HEK293 (cell line): ENCODE data around the gene TNS1.

Experiments used
- CTCF ChIA-PET: fragments of 350-600 bp; formaldehyde crosslinking; extraction: SDS; loops from one replicate; lab custom pipeline; 2021; ENCODE audit warnings: antibody characterized with exemption; lab: Yijun Ruan, JAX
- POLR2A ChIA-PET: fragments of 300-600 bp; formaldehyde crosslinking; extraction: SDS; loops from one replicate; lab custom pipeline; 2020; ENCODE audit warnings: antibody characterized with exemption, inconsistent platforms; lab: Yijun Ruan, JAX
- H3K27ac ChIP-seq: fragments of 200-500 bp; sonication (Bioruptor generic); 2 replicates; pipeline ENCODE4 v1.5.1; 2014; ENCODE audit warnings: low read depth, low read length, control low read depth, inconsistent platforms; ENCODE audit errors: extremely low read depth
- H3K36me3 ChIP-seq, 2 experiments: fragments of 200-500 bp in 1 of 2; sonication (Bioruptor generic) in 1 of 2; 1 replicate in 1 of 2; 2 replicates in 1 of 2; pipeline ENCODE4 v1.5.1; 2014 to 2017; ENCODE audit warnings: inconsistent platforms in 2 of 2, low read length in 2 of 2; ENCODE audit not compliant: control insufficient read depth in 2 of 2, insufficient read depth in 1 of 2
- H3K4me1 ChIP-seq: fragments of 200-500 bp; sonication (Bioruptor generic); 2 replicates; pipeline ENCODE4 v1.5.1; 2014; ENCODE audit warnings: mild to moderate bottlenecking, low read length, inconsistent platforms; ENCODE audit not compliant: control insufficient read depth, insufficient read depth
- H3K4me3 ChIP-seq: 2 replicates; pipeline ENCODE4 v1.5.1; 2011; ENCODE audit warnings: low read depth, mild to moderate bottlenecking, control low read depth, low read length, moderate library complexity
- H3K9me3 ChIP-seq: fragments of 200-500 bp; sonication (Bioruptor generic); 2 replicates; pipeline ENCODE4 v1.5.1; 2014; ENCODE audit warnings: low read depth, low read length, inconsistent platforms; ENCODE audit not compliant: control insufficient read depth, insufficient read depth
- EGR2 ChIP-seq: fragments of 450-650 bp; formaldehyde crosslinking; IDR thresholded peaks from 2 replicates; pipeline ENCODE4 v1.5.1; 2016; ENCODE audit warnings: low read depth, missing biosample characterization, missing genetic modification characterization
- OSR2 ChIP-seq: fragments of 450-650 bp; formaldehyde crosslinking; IDR thresholded peaks from 2 replicates; pipeline ENCODE4 v1.5.1; 2016; ENCODE audit warnings: missing biosample characterization, missing genetic modification characterization
- REPIN1 ChIP-seq: fragments of 450-650 bp; formaldehyde crosslinking; IDR thresholded peaks from 2 replicates; pipeline ENCODE4 v1.5.1; 2017; ENCODE audit warnings: missing biosample characterization, missing genetic modification characterization, low read depth
- SCRT2 ChIP-seq: fragments of 450-650 bp; formaldehyde crosslinking; IDR thresholded peaks from 2 replicates; pipeline ENCODE4 v1.5.1; 2016; ENCODE audit warnings: missing biosample characterization, missing genetic modification characterization
- ZBTB11 ChIP-seq: fragments of 450-650 bp; formaldehyde crosslinking; conservative IDR thresholded peaks from 2 replicates; pipeline ENCODE4 v1.5.1; 2016; ENCODE audit warnings: low read depth, missing biosample characterization, missing genetic modification characterization
- ZBTB7A ChIP-seq: fragments of 450-650 bp; formaldehyde crosslinking; IDR thresholded peaks from 2 replicates; pipeline ENCODE4 v1.5.1; 2016; ENCODE audit warnings: low read depth, missing biosample characterization, missing genetic modification characterization
- ZFHX2 ChIP-seq: fragments of 450-650 bp; formaldehyde crosslinking; conservative IDR thresholded peaks from 2 replicates; pipeline ENCODE4 v1.5.1; 2016; ENCODE audit warnings: missing biosample characterization, missing genetic modification characterization
- ZFP3 ChIP-seq: fragments of 450-650 bp; formaldehyde crosslinking; IDR thresholded peaks from 2 replicates; pipeline ENCODE4 v1.5.1; 2016; ENCODE audit warnings: low read depth, missing biosample characterization, missing genetic modification characterization
- ZNF10 ChIP-seq: fragments of 450-650 bp; formaldehyde crosslinking; IDR thresholded peaks from 2 replicates; pipeline ENCODE4 v1.5.1; 2017; ENCODE audit warnings: missing biosample characterization, missing genetic modification characterization
- ZNF19 ChIP-seq: fragments of 450-650 bp; formaldehyde crosslinking; IDR thresholded peaks from 2 replicates; pipeline ENCODE4; 2016; ENCODE audit warnings: missing biosample characterization, missing genetic modification characterization, low read depth
- ZNF26 ChIP-seq: fragments of 450-650 bp; formaldehyde crosslinking; IDR thresholded peaks from 2 replicates; pipeline ENCODE4 v1.5.1; 2016; ENCODE audit warnings: missing biosample characterization, missing genetic modification characterization
- ZNF335 ChIP-seq: fragments of 450-650 bp; formaldehyde crosslinking; conservative IDR thresholded peaks from 2 replicates; pipeline ENCODE4 v1.5.1; 2016; ENCODE audit warnings: missing biosample characterization, missing genetic modification characterization
- ZNF501 ChIP-seq: fragments of 450-650 bp; formaldehyde crosslinking; IDR thresholded peaks from 2 replicates; pipeline ENCODE4 v1.5.1; 2016; ENCODE audit warnings: missing biosample characterization, missing genetic modification characterization
- ZNF513 ChIP-seq: fragments of 450-650 bp; IDR thresholded peaks from 2 replicates; pipeline ENCODE4 v1.5.1; 2018; ENCODE audit warnings: missing biosample characterization, missing genetic modification characterization
- ZNF530 ChIP-seq: fragments of 450-650 bp; formaldehyde crosslinking; IDR thresholded peaks from 2 replicates; pipeline ENCODE4 v1.5.1; 2016; ENCODE audit warnings: low read depth, missing biosample characterization, missing genetic modification characterization
- ZNF558 ChIP-seq: fragments of 450-650 bp; formaldehyde crosslinking; IDR thresholded peaks from 2 replicates; pipeline ENCODE4 v1.5.1; 2016; ENCODE audit warnings: missing biosample characterization, missing genetic modification characterization
- ZNF610 ChIP-seq: fragments of 450-650 bp; formaldehyde crosslinking; IDR thresholded peaks from 2 replicates; pipeline ENCODE4 v1.5.1; 2016; ENCODE audit warnings: missing biosample characterization, missing genetic modification characterization, borderline replicate concordance
- ZNF664 ChIP-seq: fragments of 450-650 bp; formaldehyde crosslinking; IDR thresholded peaks from 2 replicates; pipeline ENCODE4 v1.5.1; 2016; ENCODE audit warnings: missing biosample characterization, missing genetic modification characterization
- ZNF701 ChIP-seq: fragments of 450-650 bp; formaldehyde crosslinking; IDR thresholded peaks from 2 replicates; pipeline ENCODE4 v1.5.1; 2016; ENCODE audit warnings: missing biosample characterization, missing genetic modification characterization
- ZNF747 ChIP-seq: fragments of 450-650 bp; formaldehyde crosslinking; IDR thresholded peaks from 2 replicates; pipeline ENCODE4 v1.5.1; 2016; ENCODE audit warnings: missing biosample characterization, missing genetic modification characterization
- ZNF776 ChIP-seq: fragments of 450-650 bp; formaldehyde crosslinking; IDR thresholded peaks from 2 replicates; pipeline ENCODE4 v1.5.0; 2017; ENCODE audit warnings: missing biosample characterization, missing genetic modification characterization, borderline replicate concordance
- ZSCAN23 ChIP-seq: fragments of 450-650 bp; formaldehyde crosslinking; IDR thresholded peaks from 2 replicates; pipeline ENCODE4 v1.5.1; 2016; ENCODE audit warnings: missing biosample characterization, missing genetic modification characterization

The TNS1 gene

GRCh38 chr2:217986256-217986961, 16.4 kb downstream of the TNS1 start:
- ChIA-PET POLR2A (no interaction called here), CTCF (interaction anchor here (0.6 to 5.3 kb wide), 11 partner anchors 7 to 1748 kb away, joined by 3 to 65 read pairs (median 6); no protein-coding TSS in a partner anchor)
- Histone ChIP-seq H3K4me1 (no peaks in the 10 kb centered on the region), H3K27ac (no peak overlapping the region), H3K4me3 (no peak overlapping the region), H3K36me3 (no peaks in the 10 kb centered on the region), H3K9me3 (no peaks in the 10 kb centered on the region)
- TF ChIP-seq ZFHX2 (tag by site-specific recombination), result peak; percentile 21; the same call in 1 of the 2 replicates
- TF ChIP-seq ZNF701, result no peak
- no peak for TF ChIP-seq ZNF26 (tag by site-specific recombination)
- no peak for TF ChIP-seq ZNF530 (tag by site-specific recombination)
- no peak for TF ChIP-seq ZNF19
- peak; percentile 59 for TF ChIP-seq EGR2 (tag by site-specific recombination)
- no peak for TF ChIP-seq ZNF747
- TF ChIP-seq ZFP3 (tag by site-specific recombination), result peak; percentile 79
- TF ChIP-seq ZBTB11, result no peak

- peak; percentile 86 for TF ChIP-seq ZNF10 (tag by site-specific recombination)
- no peak for TF ChIP-seq ZNF501 (tag by site-specific recombination)
- ChIA-PET CTCF (interaction anchor here (0.7 to 5.3 kb wide), 7 partner anchors 10 to 1544 kb away, joined by 3 to 59 read pairs (median 6); no protein-coding TSS in a partner anchor), POLR2A (interaction anchor here (0.6 kb wide), 1 partner anchor 148 kb away, joined by 5 read pairs; no protein-coding TSS in a partner anchor)
- no peak overlapping the region for H3K4me3 ChIP-seq
- peaks cover 3% of the 10 kb centered on the region; the same call in 1 of the 2 replicates for H3K4me1 ChIP-seq
- no peaks in the 10 kb centered on the region for H3K36me3 ChIP-seq
- no peak overlapping the region for H3K27ac ChIP-seq
- H3K9me3 ChIP-seq, result no peaks in the 10 kb centered on the region
These were observed 19.2 kb downstream of the TNS1 start for GRCh38 chr2:217983276-217984233.

- TF ChIP-seq ZSCAN23 (tag by site-specific recombination) (no peak), REPIN1 (no peak), ZNF776 (tag by site-specific recombination) (no peak), ZNF335 (tag by site-specific recombination) (no peak), ZNF610 (tag by site-specific recombination) (no peak), ZBTB7A (tag by site-specific recombination) (no peak), ZNF664 (tag by site-specific recombination) (no peak), ZNF513 (no peak), OSR2 (tag by site-specific recombination) (no peak), ZNF558 (tag by site-specific recombination) (no peak), SCRT2 (tag by site-specific recombination) (no peak)
- ChIA-PET CTCF (no interaction called here), POLR2A (no interaction called here)
- Histone ChIP-seq H3K4me1 (peaks cover 3% of the 10 kb centered on the region; the same call in 1 of the 2 replicates), H3K9me3 (no peaks in the 10 kb centered on the region), H3K36me3 (no peaks in the 10 kb centered on the region), H3K27ac (no peak overlapping the region), H3K4me3 (no peak overlapping the region)
These were observed 20.8 kb downstream of the TNS1 start for GRCh38 chr2:217981971-217982370.
